ENCODE results near the gene SYNJ1. TPM values are rescaled to one million over a fixed set of nuclear protein-coding genes. Genes with fewer than 3 reads are reported as not detected.

SYNJ1 gene
- total and polyA plus RNA-seq, 9 of the 15 experiments (the other 6 are each of a cell fraction or from before 2014, with no cell fraction given) = 2.4 to 10.6 (median 5.6) TPM

DNA sequence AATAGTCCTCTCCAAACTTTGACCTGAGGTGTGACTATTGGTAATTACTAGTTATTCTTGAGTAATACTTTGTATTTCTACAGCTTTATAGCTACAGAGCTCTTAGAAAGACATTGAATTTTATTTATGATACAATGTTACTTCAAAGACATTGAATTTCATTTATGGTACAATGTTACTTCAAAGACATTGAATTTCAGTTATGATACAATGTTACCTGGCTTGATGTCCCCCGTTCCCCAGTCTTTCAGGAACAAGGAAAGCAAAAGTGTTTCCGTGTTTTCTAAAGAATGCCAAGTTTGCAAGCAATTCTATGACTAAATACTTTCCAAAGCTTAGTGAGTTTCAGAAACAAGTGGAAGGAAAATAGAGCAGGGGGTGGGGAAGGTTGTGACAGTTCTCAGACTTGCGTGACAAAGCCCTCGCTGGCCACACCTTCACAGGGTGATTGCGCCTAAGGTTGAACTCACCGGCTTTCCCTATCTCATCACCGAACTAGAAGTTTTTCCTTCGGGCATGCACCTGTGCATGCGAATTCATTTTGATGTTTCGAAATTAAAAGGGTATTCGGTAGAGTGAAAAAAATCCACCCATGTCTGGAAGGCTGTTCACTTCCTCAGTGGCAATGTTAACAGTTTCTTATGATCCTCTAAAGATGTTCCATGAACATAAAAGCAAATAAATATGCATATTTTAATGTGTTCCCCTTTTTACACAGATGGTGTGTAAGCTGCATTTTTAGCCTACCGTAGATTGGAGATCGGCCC, 44.7 kb upstream of the SYNJ1 start (continued):
- TF ChIP-seq HDAC3 (IDR thresholded peaks at IDR 0.05; ENCODE audit: borderline replicate concordance, partially characterized antibody) (no peak), TEAD4 (IDR thresholded peaks at IDR 0.05; ENCODE audit: low read length) (no peak), TEAD4 (CRISPR knock-in tag; IDR thresholded peaks at IDR 0.05; ENCODE audit: borderline replicate concordance) (no peak), MCM3 (IDR thresholded peaks at IDR 0.05) (no peak), NBN (IDR thresholded peaks at IDR 0.05; ENCODE audit: low read depth) (no peak), RAD21 (CRISPR knock-in tag; conservative IDR thresholded peaks at IDR 0.05 in 1 of 2, IDR thresholded peaks at IDR 0.05 in 1 of 2) (no peak), PHF21A (IDR thresholded peaks at IDR 0.05; ENCODE audit: borderline replicate concordance, low read depth) (no peak), NCOR1 (IDR thresholded peaks at IDR 0.05) (no peak), BCOR (IDR thresholded peaks at IDR 0.05) (no peak), BCL6 (CRISPR knock-in tag; IDR thresholded peaks at IDR 0.05) (no peak), ATF1 (CRISPR knock-in tag; IDR thresholded peaks at IDR 0.05) (no peak), ATF1 (tag; IDR thresholded peaks at IDR 0.05) (0 out of 2 replicates have a peak, but pooled peaks have one; percentile 79), DIDO1 (tag; IDR thresholded peaks at IDR 0.05; ENCODE audit: low read depth) (no peak)
- TF ChIP-seq, protein P1, sequence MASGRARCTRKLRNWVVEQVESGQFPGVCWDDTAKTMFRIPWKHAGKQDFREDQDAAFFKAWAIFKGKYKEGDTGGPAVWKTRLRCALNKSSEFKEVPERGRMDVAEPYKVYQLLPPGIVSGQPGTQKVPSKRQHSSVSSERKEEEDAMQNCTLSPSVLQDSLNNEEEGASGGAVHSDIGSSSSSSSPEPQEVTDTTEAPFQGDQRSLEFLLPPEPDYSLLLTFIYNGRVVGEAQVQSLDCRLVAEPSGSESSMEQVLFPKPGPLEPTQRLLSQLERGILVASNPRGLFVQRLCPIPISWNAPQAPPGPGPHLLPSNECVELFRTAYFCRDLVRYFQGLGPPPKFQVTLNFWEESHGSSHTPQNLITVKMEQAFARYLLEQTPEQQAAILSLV (tag; IDR thresholded peaks at IDR 0.05) = no peak
- TF ChIP-seq, protein P2, sequence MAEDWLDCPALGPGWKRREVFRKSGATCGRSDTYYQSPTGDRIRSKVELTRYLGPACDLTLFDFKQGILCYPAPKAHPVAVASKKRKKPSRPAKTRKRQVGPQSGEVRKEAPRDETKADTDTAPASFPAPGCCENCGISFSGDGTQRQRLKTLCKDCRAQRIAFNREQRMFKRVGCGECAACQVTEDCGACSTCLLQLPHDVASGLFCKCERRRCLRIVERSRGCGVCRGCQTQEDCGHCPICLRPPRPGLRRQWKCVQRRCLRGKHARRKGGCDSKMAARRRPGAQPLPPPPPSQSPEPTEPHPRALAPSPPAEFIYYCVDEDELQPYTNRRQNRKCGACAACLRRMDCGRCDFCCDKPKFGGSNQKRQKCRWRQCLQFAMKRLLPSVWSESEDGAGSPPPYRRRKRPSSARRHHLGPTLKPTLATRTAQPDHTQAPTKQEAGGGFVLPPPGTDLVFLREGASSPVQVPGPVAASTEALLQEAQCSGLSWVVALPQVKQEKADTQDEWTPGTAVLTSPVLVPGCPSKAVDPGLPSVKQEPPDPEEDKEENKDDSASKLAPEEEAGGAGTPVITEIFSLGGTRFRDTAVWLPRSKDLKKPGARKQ (CRISPR knock-in tag; IDR thresholded peaks at IDR 0.05) = peak; percentile 51; the same call in 1 of the 2 replicates
- TF ChIP-seq, protein P3, sequence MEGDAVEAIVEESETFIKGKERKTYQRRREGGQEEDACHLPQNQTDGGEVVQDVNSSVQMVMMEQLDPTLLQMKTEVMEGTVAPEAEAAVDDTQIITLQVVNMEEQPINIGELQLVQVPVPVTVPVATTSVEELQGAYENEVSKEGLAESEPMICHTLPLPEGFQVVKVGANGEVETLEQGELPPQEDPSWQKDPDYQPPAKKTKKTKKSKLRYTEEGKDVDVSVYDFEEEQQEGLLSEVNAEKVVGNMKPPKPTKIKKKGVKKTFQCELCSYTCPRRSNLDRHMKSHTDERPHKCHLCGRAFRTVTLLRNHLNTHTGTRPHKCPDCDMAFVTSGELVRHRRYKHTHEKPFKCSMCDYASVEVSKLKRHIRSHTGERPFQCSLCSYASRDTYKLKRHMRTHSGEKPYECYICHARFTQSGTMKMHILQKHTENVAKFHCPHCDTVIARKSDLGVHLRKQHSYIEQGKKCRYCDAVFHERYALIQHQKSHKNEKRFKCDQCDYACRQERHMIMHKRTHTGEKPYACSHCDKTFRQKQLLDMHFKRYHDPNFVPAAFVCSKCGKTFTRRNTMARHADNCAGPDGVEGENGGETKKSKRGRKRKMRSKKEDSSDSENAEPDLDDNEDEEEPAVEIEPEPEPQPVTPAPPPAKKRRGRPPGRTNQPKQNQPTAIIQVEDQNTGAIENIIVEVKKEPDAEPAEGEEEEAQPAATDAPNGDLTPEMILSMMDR (IDR thresholded peaks at IDR 0.05 in 2 of 3, conservative IDR thresholded peaks at IDR 0.05 in 1 of 3; ENCODE audit: insufficient read depth in 2 of 3, low read depth in 1 of 3, low read length in 3 of 3) = no peak
- TF ChIP-seq, protein P4, sequence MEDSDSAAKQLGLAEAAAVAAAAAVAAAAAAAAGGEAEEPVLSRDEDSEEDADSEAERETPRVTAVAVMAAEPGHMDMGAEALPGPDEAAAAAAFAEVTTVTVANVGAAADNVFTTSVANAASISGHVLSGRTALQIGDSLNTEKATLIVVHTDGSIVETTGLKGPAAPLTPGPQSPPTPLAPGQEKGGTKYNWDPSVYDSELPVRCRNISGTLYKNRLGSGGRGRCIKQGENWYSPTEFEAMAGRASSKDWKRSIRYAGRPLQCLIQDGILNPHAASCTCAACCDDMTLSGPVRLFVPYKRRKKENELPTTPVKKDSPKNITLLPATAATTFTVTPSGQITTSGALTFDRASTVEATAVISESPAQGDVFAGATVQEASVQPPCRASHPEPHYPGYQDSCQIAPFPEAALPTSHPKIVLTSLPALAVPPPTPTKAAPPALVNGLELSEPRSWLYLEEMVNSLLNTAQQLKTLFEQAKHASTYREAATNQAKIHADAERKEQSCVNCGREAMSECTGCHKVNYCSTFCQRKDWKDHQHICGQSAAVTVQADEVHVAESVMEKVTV (CRISPR knock-in tag; IDR thresholded peaks at IDR 0.05) = no peak
- TF ChIP-seq, protein P5, sequence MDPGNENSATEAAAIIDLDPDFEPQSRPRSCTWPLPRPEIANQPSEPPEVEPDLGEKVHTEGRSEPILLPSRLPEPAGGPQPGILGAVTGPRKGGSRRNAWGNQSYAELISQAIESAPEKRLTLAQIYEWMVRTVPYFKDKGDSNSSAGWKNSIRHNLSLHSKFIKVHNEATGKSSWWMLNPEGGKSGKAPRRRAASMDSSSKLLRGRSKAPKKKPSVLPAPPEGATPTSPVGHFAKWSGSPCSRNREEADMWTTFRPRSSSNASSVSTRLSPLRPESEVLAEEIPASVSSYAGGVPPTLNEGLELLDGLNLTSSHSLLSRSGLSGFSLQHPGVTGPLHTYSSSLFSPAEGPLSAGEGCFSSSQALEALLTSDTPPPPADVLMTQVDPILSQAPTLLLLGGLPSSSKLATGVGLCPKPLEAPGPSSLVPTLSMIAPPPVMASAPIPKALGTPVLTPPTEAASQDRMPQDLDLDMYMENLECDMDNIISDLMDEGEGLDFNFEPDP (CRISPR knock-in tag; IDR thresholded peaks at IDR 0.05) = no peak

All from K562 (cell line).